ENCODE measurements around the gene FBN3.

GRCh38 chr19:8094336-8094735, 55.1 kb downstream of the FBN3 start:
- TF ChIP-seq, protein P1, sequence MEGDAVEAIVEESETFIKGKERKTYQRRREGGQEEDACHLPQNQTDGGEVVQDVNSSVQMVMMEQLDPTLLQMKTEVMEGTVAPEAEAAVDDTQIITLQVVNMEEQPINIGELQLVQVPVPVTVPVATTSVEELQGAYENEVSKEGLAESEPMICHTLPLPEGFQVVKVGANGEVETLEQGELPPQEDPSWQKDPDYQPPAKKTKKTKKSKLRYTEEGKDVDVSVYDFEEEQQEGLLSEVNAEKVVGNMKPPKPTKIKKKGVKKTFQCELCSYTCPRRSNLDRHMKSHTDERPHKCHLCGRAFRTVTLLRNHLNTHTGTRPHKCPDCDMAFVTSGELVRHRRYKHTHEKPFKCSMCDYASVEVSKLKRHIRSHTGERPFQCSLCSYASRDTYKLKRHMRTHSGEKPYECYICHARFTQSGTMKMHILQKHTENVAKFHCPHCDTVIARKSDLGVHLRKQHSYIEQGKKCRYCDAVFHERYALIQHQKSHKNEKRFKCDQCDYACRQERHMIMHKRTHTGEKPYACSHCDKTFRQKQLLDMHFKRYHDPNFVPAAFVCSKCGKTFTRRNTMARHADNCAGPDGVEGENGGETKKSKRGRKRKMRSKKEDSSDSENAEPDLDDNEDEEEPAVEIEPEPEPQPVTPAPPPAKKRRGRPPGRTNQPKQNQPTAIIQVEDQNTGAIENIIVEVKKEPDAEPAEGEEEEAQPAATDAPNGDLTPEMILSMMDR (IDR thresholded peaks at IDR 0.05) = no peak
- TF ChIP-seq TCF12 (IDR thresholded peaks at IDR 0.05) (no peak), USF2 (IDR thresholded peaks at IDR 0.05; ENCODE audit: borderline replicate concordance, low read depth, low read length) (no peak), FOXM1 (IDR thresholded peaks at IDR 0.05; ENCODE audit: low read depth) (no peak), CHD2 (IDR thresholded peaks at IDR 0.05; ENCODE audit: low read length, partially characterized antibody) (no peak), REST (IDR thresholded peaks at IDR 0.05; ENCODE audit: low read depth, low read length) (no peak), TEAD4 (IDR thresholded peaks at IDR 0.05; ENCODE audit: borderline replicate concordance, insufficient read depth) (no peak), POLR2AphosphoS5 (IDR thresholded peaks at IDR 0.05; ENCODE audit: low read depth, low read length) (no peak), RAD21 (IDR thresholded peaks at IDR 0.05; ENCODE audit: low read length) (no peak)
